Cardiac muscle cell (in vitro differentiated cells and primary cell): ENCODE results near the gene TRIM24. TPM values are rescaled to one million over a fixed set of nuclear protein-coding genes. Genes with fewer than 3 reads are reported as not detected.
A peak's percentile ranks its signal among the peaks of the same experiment; 100 is the strongest.

ENCODE experiments used
- DNase-seq, 2 donors: peaks; one replicate each; pipeline versions ENCODE4 v3.0.0 to v3.0.0-alpha.2; 2010 to 2017; ENCODE audit warnings: low read depth in 1 of 2, low spot score in 1 of 2
- H3K27ac ChIP-seq: fragments of 200-600 bp; sonication (generic); 2 replicates; pipeline ENCODE4 v1.5.1; 2016
- H3K27me3 ChIP-seq: fragments of 200-600 bp; sonication (generic); 2 replicates; pipeline ENCODE4 v1.6.0; 2016; ENCODE audit warnings: control low read depth
- H3K36me3 ChIP-seq: fragments of 200-600 bp; sonication (generic); 2 replicates; pipeline ENCODE4 v1.5.1; 2016; ENCODE audit warnings: control low read depth
- H3K4me1 ChIP-seq: fragments of 200-600 bp; sonication (generic); 2 replicates; pipeline ENCODE4 v1.8.1; 2017; ENCODE audit warnings: low read depth, mild to moderate bottlenecking, mixed run types
- H3K4me3 ChIP-seq: fragments of 200-600 bp; sonication (generic); 2 replicates; pipeline ENCODE4 v1.5.1; 2016; ENCODE audit warnings: mild to moderate bottlenecking
- H3K9me3 ChIP-seq: fragments of 200-600 bp; sonication (generic); 2 replicates; pipeline ENCODE4 v1.5.1; 2017; ENCODE audit warnings: low read depth, mild to moderate bottlenecking, control low read depth
- CTCF ChIP-seq: IDR thresholded peaks from 2 replicates; pipeline ENCODE4 v1.5.1; 2012; ENCODE audit warnings: low read depth, mild to moderate bottlenecking, low read length
- polyA plus RNA-seq: library from polyadenylated mRNA; unstranded; fragments of >200 nt; fragmentation: Nextera tagmentation; extraction: Ambion mirVana; gene quantifications from 2 replicates; pipeline ENCODE4 v1.2.1, GENCODE V29; 2016
- total RNA-seq: library from RNA; depleted of rRNA; stranded (reverse); fragments of >200 nt; gene quantifications from 2 replicates; pipeline ENCODE4 v1.2.3, GENCODE V29; 2016

Gene TRIM24
- total and polyA plus RNA-seq, 2 experiments from 2014 or later = 99.2 to 113 TPM

- Histone ChIP-seq H3K4me3 (no peak overlapping the region), H3K27ac (peak overlapping the region; percentile 79), H3K9me3 (no peaks in the 10 kb centered on the region), H3K4me1 (peaks cover 15% of the 10 kb centered on the region), H3K36me3 (peaks cover 33% of the 10 kb centered on the region), H3K27me3 (no peaks in the 10 kb centered on the region)
- no peak for TF ChIP-seq CTCF
- no peak for DNase-seq
Measured at GRCh38 chr7:138587485-138587884, 127.4 kb downstream of the TRIM24 start.

- Histone ChIP-seq H3K27ac (peak overlapping the region; percentile 79), H3K4me3 (no peak overlapping the region)
Measured at GRCh38 chr7:138588986-138589385, 128.9 kb downstream of the TRIM24 start.

GRCh38 chr7:138590154-138590553, 130.1 kb downstream of the TRIM24 start:
- Histone ChIP-seq H3K9me3 (no peaks in the 10 kb centered on the region), H3K36me3 (peaks cover 14% of the 10 kb centered on the region), H3K27me3 (no peaks in the 10 kb centered on the region), H3K27ac (peak overlapping the region; percentile 79), H3K4me1 (peaks cover 15% of the 10 kb centered on the region), H3K4me3 (no peak overlapping the region)
- no peak for DNase-seq
- no peak for TF ChIP-seq CTCF

More at GRCh38 chr7:138588986-138589385, 128.9 kb downstream of the TRIM24 start:
- TF ChIP-seq CTCF = no peak
- Histone ChIP-seq H3K9me3 (no peaks in the 10 kb centered on the region), H3K27me3 (no peaks in the 10 kb centered on the region), H3K36me3 (peaks cover 22% of the 10 kb centered on the region), H3K4me1 (peaks cover 15% of the 10 kb centered on the region)
- DNase-seq = no peak

- Histone ChIP-seq H3K27ac (no peak overlapping the region), H3K27me3 (no peaks in the 10 kb centered on the region), H3K4me1 (no peaks in the 10 kb centered on the region), H3K9me3 (no peaks in the 10 kb centered on the region), H3K4me3 (no peak overlapping the region), H3K36me3 (no peaks in the 10 kb centered on the region)
- TF ChIP-seq CTCF = no peak
- DNase-seq = no peak
Measured at GRCh38 chr7:138595454-138595853, 135.4 kb downstream of the TRIM24 start.

- no peak for TF ChIP-seq CTCF
- no peak overlapping the region for H3K4me3 ChIP-seq
- no peak for DNase-seq
- H3K27ac ChIP-seq = no peak overlapping the region
- no peaks in the 10 kb centered on the region for H3K36me3 ChIP-seq
- H3K9me3 ChIP-seq = no peaks in the 10 kb centered on the region
- no peaks in the 10 kb centered on the region for H3K4me1 ChIP-seq
- no peaks in the 10 kb centered on the region for H3K27me3 ChIP-seq
Measured at GRCh38 chr7:138602451-138602850, 142.4 kb downstream of the TRIM24 start.
